HEK293T (cell line): Measurements from ENCODE around the gene PRKAR1B.

Experiments
- CTCF ChIA-PET: fragments of 350-600 bp; formaldehyde crosslinking; extraction: SDS; loops from one replicate; lab custom pipeline; 2021; ENCODE audit warnings: antibody characterized with exemption, inconsistent platforms; lab: Yijun Ruan, JAX
- POLR2A ChIA-PET: fragments of 350-600 bp; formaldehyde crosslinking; extraction: SDS; loops from one replicate; lab custom pipeline; 2020; ENCODE audit warnings: antibody characterized with exemption, inconsistent platforms; lab: Yijun Ruan, JAX
- DNase-seq: peaks from one replicate; pipeline ENCODE4 v3.0.0; 2012; ENCODE audit warnings: mixed read lengths; ENCODE audit errors: extremely low spot score
- ARNT ChIP-seq: fragments of 450-650 bp; IDR thresholded peaks from 2 replicates; pipeline ENCODE4 v1.6.1; 2017; ENCODE audit warnings: mild to moderate bottlenecking
- BHLHE40 ChIP-seq: fragments of 450-650 bp; IDR thresholded peaks from 2 replicates; pipeline ENCODE4 v1.6.1; 2016; ENCODE audit warnings: mild to moderate bottlenecking, moderate library complexity, borderline replicate concordance
- CTBP1 ChIP-seq: fragments of 450-650 bp; IDR thresholded peaks from 2 replicates; pipeline ENCODE4 v1.6.1; 2016; ENCODE audit warnings: borderline replicate concordance
- ELF4 ChIP-seq: fragments of 450-650 bp; IDR thresholded peaks from 2 replicates; pipeline ENCODE4 v1.6.1; 2017; ENCODE audit warnings: antibody characterized with exemption
- FOXA1 ChIP-seq: fragments of 450-650 bp; IDR thresholded peaks from 2 replicates; pipeline ENCODE4 v1.6.1; 2016; ENCODE audit warnings: mild to moderate bottlenecking
- FOXK2 ChIP-seq: fragments of 450-650 bp; IDR thresholded peaks from 2 replicates; pipeline ENCODE4 v1.6.1; 2016; ENCODE audit warnings: mild to moderate bottlenecking
- FOXM1 ChIP-seq: fragments of 450-650 bp; IDR thresholded peaks from 2 replicates; pipeline ENCODE4 v1.6.1; 2017; ENCODE audit warnings: mild to moderate bottlenecking, borderline replicate concordance
- HDGF ChIP-seq: fragments of 450-650 bp; IDR thresholded peaks from 2 replicates; pipeline ENCODE4 v1.6.1; 2017; ENCODE audit warnings: antibody characterized with exemption, borderline replicate concordance
- L3MBTL2 ChIP-seq: fragments of 450-650 bp; conservative IDR thresholded peaks from 2 replicates; pipeline ENCODE4 v1.6.1; 2016; ENCODE audit warnings: mild to moderate bottlenecking
- LEF1 ChIP-seq: fragments of 450-650 bp; IDR thresholded peaks from 2 replicates; pipeline ENCODE4 v1.6.1; 2017; ENCODE audit warnings: mild to moderate bottlenecking, borderline replicate concordance
- NFRKB ChIP-seq: fragments of 450-650 bp; IDR thresholded peaks from 2 replicates; pipeline ENCODE4 v1.6.1; 2016; ENCODE audit warnings: mild to moderate bottlenecking, moderate library complexity
- PKNOX1 ChIP-seq: fragments of 450-650 bp; IDR thresholded peaks from 2 replicates; pipeline ENCODE4 v1.6.1; 2016
- SP1 ChIP-seq: fragments of 450-650 bp; IDR thresholded peaks from 2 replicates; pipeline ENCODE4 v1.6.1; 2017
- SUZ12 ChIP-seq: fragments of 450-650 bp; IDR thresholded peaks from 2 replicates; pipeline ENCODE4 v1.6.1; 2016; ENCODE audit warnings: mild to moderate bottlenecking
- TARDBP ChIP-seq: fragments of 450-650 bp; IDR thresholded peaks from 2 replicates; pipeline ENCODE4 v1.6.1; 2016
- ZNF384 ChIP-seq: fragments of 450-650 bp; IDR thresholded peaks from 2 replicates; pipeline ENCODE4 v1.6.1; 2016

The PRKAR1B gene

DNA sequence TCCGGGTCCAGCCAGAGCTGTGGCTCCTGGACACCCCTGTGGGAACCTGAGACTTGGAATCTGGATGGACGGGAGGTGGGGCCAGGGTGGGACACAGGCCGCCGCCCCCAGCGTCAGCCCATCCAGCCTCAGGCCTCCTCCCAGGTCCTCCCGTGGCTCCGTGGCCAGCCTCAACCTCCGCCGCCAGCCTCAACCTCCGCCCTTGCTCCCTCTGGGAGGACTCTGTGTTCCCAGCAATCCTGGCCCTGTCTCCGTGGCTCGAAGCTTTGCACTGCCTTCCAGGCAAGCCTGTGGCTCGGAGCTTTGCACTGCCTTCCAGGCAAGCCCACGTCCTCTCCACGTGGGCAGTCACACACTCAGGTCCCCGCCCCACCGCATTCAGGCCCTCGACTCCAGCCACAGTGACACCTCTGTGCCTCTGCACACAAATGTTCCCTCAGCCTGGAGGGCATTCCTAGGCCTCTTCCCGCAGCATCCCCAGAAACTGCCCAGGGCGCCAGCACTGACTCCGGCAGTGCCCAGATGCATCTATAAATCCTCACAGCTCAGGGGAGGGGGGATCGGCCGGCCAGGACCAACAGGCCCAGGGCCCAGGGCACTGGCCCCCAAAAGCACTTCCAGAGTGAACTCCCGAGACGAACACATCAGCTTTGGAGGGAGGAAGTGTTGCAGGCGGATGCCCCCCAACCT is 162.8 kb downstream of the PRKAR1B start:
- POLR2A ChIA-PET, result no interaction called here
- TF ChIP-seq ELF4 (no peak), L3MBTL2 (no peak), FOXM1 (no peak), ZNF384 (no peak), BHLHE40 (no peak), TARDBP (no peak), CTBP1 (no peak), HDGF (no peak)
- CTCF ChIA-PET, result no interaction called here
- no peak for DNase-seq

DNA sequence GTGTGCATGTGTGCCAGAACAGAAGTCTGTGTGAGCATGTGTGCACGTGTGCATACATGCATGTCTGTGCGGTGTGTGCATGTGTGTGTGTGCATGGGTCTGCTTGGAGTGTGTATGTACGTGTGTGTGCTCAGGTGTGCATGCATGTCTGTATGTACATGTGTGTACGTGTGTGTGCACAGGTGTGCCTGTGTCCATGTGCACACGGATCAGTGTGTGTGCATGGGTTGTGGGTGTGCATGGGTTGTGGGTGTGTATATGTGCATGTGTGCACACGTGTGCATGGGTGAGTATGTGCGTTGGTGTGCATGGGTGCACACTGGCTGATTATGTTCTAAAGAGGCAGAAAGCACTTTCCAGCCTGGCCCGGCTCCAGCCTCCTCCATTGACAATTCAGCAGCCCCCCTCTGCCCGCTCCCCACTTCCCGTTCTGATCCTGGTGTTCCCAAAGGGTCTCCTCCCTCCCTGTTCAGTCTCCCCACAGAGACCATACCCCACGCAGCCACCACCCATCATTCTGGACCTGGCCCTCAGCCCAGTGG is 163.4 kb downstream of the PRKAR1B start:
- TF ChIP-seq HDGF (no peak), PKNOX1 (no peak), FOXM1 (no peak), CTBP1 (no peak)
- POLR2A ChIA-PET, result no interaction called here
- CTCF ChIA-PET, result no interaction called here

DNA sequence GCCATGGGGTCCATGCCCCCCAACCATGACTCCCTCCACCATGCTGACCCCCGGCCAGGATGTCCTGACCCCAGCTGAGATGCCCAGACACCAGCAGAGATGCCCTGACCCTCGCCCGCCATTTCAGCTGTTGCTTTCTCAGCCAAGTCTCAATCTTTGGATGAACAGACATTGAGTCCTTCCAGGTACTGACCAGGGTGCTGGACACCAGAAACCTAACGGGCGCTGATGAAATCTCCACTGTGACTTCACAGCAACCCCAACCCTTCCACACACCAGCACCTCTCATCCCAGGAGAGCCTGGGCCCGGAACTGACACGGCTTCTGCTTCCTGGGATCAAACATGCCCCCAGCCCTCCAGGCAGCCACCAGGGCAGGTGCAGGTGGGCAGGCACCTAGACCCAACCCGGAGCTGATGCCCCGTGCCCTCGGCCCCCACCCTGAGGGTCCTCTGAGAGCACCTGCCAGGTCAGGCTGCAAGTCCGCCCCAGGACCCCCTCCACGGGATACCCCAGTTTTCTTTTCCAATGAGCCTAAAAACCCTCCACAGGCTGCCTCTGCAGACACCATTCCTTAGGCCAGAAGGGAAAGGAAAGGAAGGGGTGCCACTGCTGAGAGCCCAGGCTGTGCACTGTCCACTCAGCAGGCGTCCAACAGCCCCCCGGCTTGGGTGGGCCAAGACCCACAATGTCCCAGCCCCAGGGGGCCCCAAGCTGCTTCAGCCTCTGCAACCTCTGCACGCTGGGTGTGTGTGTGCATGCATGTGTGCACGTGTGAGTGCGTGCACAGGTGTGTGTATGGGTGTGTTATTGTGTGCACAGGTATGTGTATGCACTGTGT is 164.1 kb downstream of the PRKAR1B start:
- CTCF ChIA-PET, result no interaction called here
- DNase-seq, result no peak
- no peak for TF ChIP-seq FOXM1
- no peak for TF ChIP-seq SUZ12
- no peak for TF ChIP-seq CTBP1
- POLR2A ChIA-PET, result no interaction called here

More for the DNA sequence above, 163.4 kb downstream of the PRKAR1B start:
- DNase-seq, result no peak

GRCh38 chr7:562374-562675 is 164.8 kb downstream of the PRKAR1B start:
- ChIA-PET CTCF (no interaction called here), POLR2A (no interaction called here)
- DNase-seq, result no peak
- TF ChIP-seq ELF4, result no peak
- no peak for TF ChIP-seq FOXA1
- no peak for TF ChIP-seq SP1
- no peak for TF ChIP-seq L3MBTL2
- no peak for TF ChIP-seq LEF1
- no peak for TF ChIP-seq SUZ12

DNA sequence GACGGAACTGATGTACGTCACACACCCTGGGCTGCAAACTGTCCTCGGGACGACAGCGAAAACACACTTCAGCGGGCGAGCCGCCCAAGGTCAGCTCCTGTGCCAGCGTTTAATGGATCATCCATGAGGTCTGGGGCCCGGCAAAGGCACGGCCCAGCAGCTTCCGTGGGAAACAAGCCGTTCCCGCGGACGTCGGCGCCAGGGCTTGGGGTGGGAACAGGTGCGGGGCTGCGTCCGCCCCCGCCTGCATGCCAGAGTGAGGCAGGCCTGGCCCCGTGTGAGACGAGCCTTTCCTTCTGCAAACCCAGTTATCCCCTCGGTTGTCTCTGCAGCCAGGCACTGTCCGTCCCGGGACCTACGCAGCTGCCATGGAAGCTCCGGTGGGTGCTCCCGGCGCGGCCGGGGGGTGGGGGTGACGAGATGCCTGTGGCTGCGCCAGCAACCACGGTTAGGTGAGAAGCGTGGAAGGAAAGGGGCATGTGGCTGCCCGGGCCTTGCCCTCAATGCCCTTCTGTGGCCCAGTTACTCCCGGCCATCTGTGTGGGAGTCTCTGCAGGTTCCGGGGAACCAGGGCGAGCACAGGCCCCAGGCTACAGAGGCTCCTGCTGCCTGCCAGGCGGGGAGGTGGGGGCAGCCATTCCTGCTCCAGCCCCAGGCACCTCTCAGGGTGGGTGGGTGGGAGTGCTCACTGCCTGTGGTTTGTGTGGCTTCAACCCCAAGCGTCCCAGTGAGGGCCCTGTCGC is 165.3 kb downstream of the PRKAR1B start:
- DNase-seq, result no peak

GRCh38 chr7:560966-561630 is 166.0 kb downstream of the PRKAR1B start:
- ChIA-PET CTCF (no interaction called here), POLR2A (interaction anchor here (0.8 kb wide), 1 partner anchor 9 kb away, joined by 3 read pairs; no protein-coding TSS in a partner anchor)
- no peak for DNase-seq
- no peak for TF ChIP-seq LEF1
- no peak for TF ChIP-seq BHLHE40
- TF ChIP-seq NFRKB, result no peak

More for the DNA sequence above, 165.3 kb downstream of the PRKAR1B start:
- POLR2A ChIA-PET, result interaction anchor here (0.8 kb wide), 1 partner anchor 10 kb away, joined by 3 read pairs; no protein-coding TSS in a partner anchor
- no peak for TF ChIP-seq HDGF
- TF ChIP-seq CTBP1, result no peak
- TF ChIP-seq L3MBTL2, result no peak
- no peak for TF ChIP-seq LEF1
- no peak for TF ChIP-seq SUZ12
- no peak for TF ChIP-seq ZNF384
- TF ChIP-seq FOXM1, result no peak
- TF ChIP-seq FOXA1, result no peak
- no peak for TF ChIP-seq FOXK2
- no peak for TF ChIP-seq NFRKB
- no peak for TF ChIP-seq ARNT
- TF ChIP-seq PKNOX1, result no peak
- no peak for TF ChIP-seq BHLHE40
- CTCF ChIA-PET, result no interaction called here

- POLR2A ChIA-PET, result no interaction called here
- no peak for TF ChIP-seq LEF1
- no peak for TF ChIP-seq FOXM1
- no peak for TF ChIP-seq PKNOX1
- no peak for TF ChIP-seq SUZ12
- TF ChIP-seq ELF4, result no peak
- no peak for TF ChIP-seq TARDBP
- TF ChIP-seq L3MBTL2, result no peak
- TF ChIP-seq FOXA1, result no peak
- no peak for TF ChIP-seq NFRKB
- TF ChIP-seq ZNF384, result no peak
- TF ChIP-seq HDGF, result no peak
- no peak for TF ChIP-seq BHLHE40
- no peak for TF ChIP-seq CTBP1
- TF ChIP-seq FOXK2, result no peak
- TF ChIP-seq ARNT, result no peak
- DNase-seq, result no peak
- CTCF ChIA-PET, result no interaction called here
Observed at GRCh38 chr7:559396-559705, 167.7 kb downstream of the PRKAR1B start.
